Activated CD4-positive, alpha-beta T cell treated with anti-CD3 and anti-CD28 coated beads for 1 hour (primary cell): ENCODE data around the gene FTSJ3.

Experiments used
- DNase-seq: peaks from one replicate; pipeline ENCODE4 v3.0.0-alpha.2; 2020

The FTSJ3 gene

DNA sequence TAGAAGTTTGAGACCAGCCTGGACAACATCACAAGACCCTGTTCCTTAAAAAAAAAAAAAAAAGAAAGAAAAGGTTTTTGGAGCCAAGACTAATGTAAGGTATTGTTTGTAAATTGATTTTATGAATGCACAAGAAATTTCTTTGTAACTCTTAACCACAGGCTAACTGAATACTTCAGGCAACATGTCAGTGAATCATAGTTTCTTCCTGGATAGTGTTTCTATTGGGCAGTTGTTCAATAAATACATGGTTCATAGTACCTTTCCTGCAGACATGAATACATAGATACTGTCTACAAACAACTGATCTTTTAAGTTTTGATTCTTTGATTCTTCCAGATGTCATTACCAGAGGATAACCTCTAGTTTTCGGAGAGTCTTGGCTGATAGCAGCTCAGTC is 41.9 kb downstream of the FTSJ3 start:
- DNase-seq = no peak

DNA sequence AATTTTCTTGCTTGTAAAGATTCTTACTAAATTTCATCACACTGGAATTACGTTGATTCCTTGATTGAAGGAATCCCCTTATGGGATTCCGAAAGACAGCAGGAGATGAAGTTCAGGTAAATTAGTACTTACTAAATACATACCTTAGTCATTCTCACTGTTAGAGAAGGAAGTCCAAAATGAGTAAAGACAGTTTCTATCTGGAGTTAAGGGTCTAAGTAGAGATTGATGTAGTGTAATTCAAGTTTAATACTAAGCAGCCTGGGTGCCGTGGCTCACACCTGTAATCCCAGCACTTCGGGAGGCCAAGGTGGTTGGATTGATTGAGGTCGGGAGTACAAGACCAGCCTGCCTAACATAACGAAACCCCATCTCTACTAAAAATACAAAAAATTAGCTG is 43.9 kb downstream of the FTSJ3 start:
- DNase-seq = no peak

DNA sequence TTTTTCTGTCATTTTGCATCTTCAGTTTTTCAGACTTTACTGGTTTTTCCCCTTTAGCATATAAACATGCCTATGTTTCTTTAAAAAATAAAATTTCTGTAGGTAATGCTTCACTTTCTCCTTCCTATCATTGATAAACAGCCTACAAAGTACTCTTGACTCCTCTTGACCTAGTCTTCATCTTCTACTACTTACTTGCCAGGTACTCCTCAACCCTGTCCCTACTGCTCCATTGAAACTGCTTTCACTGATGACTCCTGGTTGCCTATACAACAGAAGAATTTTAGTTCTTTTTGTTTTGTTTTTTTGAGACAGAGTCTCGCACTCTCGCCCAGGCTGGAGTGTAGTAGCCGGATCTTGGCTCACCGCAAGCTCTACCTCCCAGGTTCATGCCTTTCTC is 46.5 kb downstream of the FTSJ3 start:
- no peak for DNase-seq

DNA sequence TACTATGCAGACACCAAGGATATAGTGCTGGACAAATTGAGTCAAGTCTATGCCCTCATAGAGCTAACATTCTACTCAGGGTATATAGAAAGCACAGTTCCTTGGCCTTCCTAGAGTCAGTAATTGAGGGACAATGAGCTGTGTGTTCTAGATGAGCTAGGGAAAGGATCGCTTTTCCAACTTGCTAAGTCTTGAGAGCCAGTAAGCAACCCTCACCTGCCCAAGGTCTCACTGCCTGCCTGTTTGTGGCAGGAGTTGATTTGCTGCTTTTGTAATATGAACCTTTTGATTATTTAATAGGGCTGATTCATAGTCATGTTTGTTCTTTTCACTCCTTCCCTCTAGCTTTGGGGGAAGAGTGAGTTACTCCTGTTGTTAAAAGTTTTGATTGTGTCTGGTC is 47.0 kb downstream of the FTSJ3 start:
- no peak for DNase-seq

DNA sequence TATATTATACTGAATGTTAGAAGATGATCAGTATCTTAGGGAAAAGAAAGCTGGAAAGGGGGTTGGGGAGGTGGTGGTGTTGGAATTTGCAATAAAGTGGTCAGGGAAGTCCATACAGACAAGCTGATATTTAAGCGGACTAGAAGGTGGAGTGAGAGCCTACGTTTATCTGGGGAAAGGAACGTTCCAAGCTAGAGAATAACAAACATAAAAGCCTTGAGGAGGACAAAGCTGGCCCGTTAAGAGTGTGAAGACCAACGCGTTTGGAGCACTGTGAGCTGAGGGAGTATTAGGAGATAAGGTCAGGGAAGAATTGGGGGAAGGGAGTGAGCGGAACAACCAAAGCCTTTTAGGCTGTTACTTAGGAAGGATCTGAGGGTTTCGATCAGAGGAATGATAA is 52.0 kb downstream of the FTSJ3 start:
- DNase-seq = no peak

DNA sequence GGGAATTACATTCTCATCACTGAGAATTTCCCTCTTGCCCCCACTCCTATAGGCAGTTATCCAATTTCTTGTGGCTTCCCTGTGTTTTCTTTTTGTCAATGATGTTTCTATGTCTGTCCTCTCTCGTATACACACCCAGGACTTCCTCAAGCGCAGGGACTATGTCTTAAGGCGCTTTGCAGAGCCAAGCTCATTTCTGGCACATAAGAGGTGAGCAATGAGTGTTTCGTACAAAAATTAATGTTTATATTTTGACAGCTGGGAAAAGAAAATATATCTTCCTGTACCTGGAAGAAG is 52.5 kb downstream of the FTSJ3 start:
- DNase-seq = no peak

DNA sequence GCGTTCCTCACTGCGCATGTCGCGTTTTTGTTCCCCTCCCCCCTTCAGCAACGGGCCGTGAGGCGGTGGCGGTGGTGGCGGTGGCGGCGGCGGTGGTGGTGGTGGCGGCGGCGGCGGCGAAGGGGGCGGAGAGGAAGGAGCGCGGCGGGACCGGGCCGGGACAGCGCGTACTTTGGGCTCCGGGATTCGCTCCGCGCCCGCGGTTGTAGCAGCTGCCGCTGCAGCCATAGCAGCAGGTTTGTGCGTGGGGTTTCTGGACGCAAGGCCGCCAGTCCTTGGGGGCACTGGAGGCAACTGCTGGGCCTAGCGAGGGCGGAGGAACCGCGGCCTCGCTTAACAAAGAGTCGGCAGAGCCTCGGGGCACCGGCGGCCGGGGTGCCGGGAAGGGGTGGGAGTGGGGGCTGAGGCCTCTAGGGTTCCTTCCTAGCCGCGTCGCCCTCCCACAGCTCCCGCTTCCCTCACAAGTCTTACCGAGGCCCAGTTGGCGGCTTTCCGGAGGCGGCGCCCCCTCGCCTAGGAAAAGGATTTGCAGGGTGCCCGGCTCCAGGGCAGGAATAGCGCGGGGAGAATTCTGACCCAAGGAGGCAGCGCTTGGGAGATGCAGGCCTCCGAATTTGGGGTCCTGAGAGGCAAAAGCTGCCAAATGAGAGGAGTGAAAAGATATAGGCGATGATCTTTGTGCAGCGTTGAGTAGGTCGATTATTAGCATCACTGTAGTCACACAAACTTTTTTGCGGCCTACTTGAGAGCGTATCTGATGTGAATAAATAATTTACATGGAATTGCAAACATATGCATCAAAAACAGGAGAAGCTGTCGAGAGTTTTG is 53.1 kb downstream of the FTSJ3 start, which contains the start of gene DDX42:
TSS of gene DDX42 (plus strand) at position 30 of the 828 bp plus-strand sequence. CDS start 12,880 bp downstream, outside the sequence.
- DNase-seq = peak; percentile 86

DNA sequence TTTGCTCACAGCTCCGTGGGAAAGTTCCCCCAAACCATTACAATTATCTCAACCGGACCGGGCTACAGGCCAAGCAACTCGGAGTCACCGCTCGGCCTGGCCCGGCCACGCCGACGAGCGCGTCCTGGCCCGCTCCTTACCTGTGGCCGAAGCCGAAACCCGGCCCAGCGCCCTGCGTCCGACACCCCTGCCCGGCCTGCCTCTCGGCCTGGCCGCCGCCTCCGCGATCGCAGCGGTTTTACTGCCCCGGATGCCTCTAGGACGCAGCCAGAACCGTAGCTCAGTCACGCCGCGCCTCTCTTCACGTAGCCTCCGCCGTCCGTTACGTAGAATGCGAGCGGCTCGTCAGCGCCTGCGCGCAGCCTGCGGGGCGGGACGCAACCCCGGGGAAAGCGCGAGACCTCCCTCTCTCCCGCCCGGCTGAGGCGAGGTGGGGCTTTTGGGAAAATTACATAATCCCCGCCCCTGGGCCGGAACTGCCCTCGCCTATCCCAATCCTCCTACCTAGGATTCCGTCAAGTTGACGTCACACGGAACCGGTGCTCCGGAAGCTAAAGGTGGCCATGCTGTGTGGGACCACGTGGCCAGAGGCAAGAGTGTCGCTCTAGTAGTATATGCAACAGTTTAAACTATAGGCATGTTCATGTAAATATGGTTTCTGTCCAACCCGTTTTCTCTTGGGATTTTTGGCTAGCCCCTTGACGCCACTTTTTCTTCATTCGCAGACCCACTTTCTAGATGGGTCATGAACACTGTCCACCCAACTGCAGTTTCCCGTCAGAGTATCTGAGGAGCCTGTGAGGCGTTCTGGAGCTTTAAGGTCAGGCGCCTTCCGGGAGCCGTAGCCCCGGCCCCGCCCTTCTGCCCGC is 54.0 kb downstream of the FTSJ3 start, which contains the start of gene CCDC47:
TSS of gene CCDC47 (minus strand) at position 326 of the 869 bp plus-strand sequence. CDS start 7,422 bp downstream, outside the sequence.
- DNase-seq = peak; percentile 97

DNA sequence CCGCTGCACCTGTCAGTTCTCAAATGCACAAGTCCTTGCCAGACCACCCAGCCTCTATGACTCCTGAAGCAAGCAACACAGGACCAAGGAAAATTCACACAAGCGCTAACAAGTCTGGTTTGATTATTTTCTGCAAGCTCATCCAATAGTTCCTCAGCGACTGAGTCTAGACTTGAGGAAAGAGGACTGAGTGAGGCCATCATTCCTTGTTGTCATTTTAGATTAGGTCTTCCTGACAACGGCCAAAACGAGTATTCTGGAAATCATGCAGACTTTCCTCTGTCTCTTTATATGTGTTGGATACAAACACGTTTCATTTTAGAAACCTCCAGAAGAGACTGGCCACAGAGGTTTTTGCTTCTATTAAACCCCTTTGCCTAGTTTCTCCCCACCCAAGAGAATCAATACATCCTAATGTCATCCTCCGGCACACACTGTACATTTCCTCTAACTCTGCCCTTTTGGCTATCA is 54.6 kb downstream of the FTSJ3 start:
- no peak for DNase-seq
